ENCODE results near the gene AKR1A1. TPM values are rescaled to one million over a fixed set of nuclear protein-coding genes. Genes with fewer than 3 reads are reported as not detected.

AKR1A1 gene
- total and polyA plus RNA-seq, 12 donors = 38.0 to 91.8 (median 46.6) TPM

- H3K9me3 ChIP-seq = no peaks in the 10 kb centered on the region
- ATAC-seq (no peak), DNase-seq (no peak)
- peaks cover 0 to 13% (median 3%) of the 10 kb centered on the region in 9 donors for H3K4me1 ChIP-seq
- H3K36me3 ChIP-seq = peaks cover 0 to 93% (median 36%) of the 10 kb centered on the region in 9 donors
- no peaks in the 10 kb centered on the region for H3K27me3 ChIP-seq
- intact Hi-C loops (cut with DNase I) = no loop called here
- H3K27ac ChIP-seq = no peak overlapping the region
- WGBS, 2 donors = 80 to 84% methylated on average over 8 of the region's 8 CpGs
- H3K4me3 ChIP-seq = no peak overlapping the region
- no peak for TF ChIP-seq CTCF (IDR thresholded peaks at IDR 0.05)
Measured at GRCh38 chr1:45612941-45613579, 62.4 kb downstream of the AKR1A1 start.

GRCh38 chr1:45615885-45616284 is 65.3 kb downstream of the AKR1A1 start:
- Histone ChIP-seq H3K9me3 (no peaks in the 10 kb centered on the region), H3K4me1 (peaks cover 0 to 20% (median 6%) of the 10 kb centered on the region in 9 donors), H3K4me3 (no peak overlapping the region), H3K27ac (no peak overlapping the region), H3K36me3 (peaks cover 0 to 91% (median 35%) of the 10 kb centered on the region in 9 donors), H3K27me3 (no peaks in the 10 kb centered on the region)
- no peak for ATAC-seq
- WGBS, 2 donors = 91 to 94% methylated on average over 1 of the region's 1 CpG
- TF ChIP-seq CTCF (IDR thresholded peaks at IDR 0.05) = no peak
- intact Hi-C loops (cut with DNase I) = no loop called here
- no peak for DNase-seq

GRCh38 chr1:45617618-45618017 is 67.0 kb downstream of the AKR1A1 start:
- TF ChIP-seq CTCF (IDR thresholded peaks at IDR 0.05) = no peak
- intact Hi-C loops (cut with DNase I) = no loop called here
- Histone ChIP-seq H3K9me3 (no peaks in the 10 kb centered on the region), H3K27ac (no peak overlapping the region), H3K4me1 (peaks cover 6 to 37% (median 23%) of the 10 kb centered on the region in 9 donors), H3K27me3 (no peaks in the 10 kb centered on the region), H3K4me3 (no peak overlapping the region), H3K36me3 (peaks cover 0 to 91% (median 35%) of the 10 kb centered on the region in 9 donors)
- 61 to 66% methylated on average over 4 of the region's 4 CpGs for WGBS, 2 donors
- ATAC-seq (no peak), DNase-seq (no peak)

GRCh38 chr1:45619149-45619921 is 68.7 kb downstream of the AKR1A1 start:
- Histone ChIP-seq H3K27me3 (no peaks in the 10 kb centered on the region), H3K9me3 (no peaks in the 10 kb centered on the region), H3K4me3 (no peak overlapping the region), H3K36me3 (peaks cover 0 to 91% (median 35%) of the 10 kb centered on the region in 9 donors), H3K4me1 (peaks cover 6 to 46% (median 25%) of the 10 kb centered on the region in 9 donors), H3K27ac (peak overlapping the region in 9 of 10 donors; percentile 7 to 77 (median 46))
- TF ChIP-seq CTCF (IDR thresholded peaks at IDR 0.05) = no peak
- ATAC-seq = peak in 1 of 8 donors; percentile 51
- DNase-seq = no peak
- intact Hi-C loops (cut with DNase I) = no loop called here
- 63 to 64% methylated on average over 8 of the region's 8 CpGs for WGBS, 2 donors

Other genes starting within 250 kb of the AKR1A1 start
- under 1 TPM in 3 of 10 donors, not detected in 7; 0.17 to 0.45 (median 0.30) TPM for gene HPDL, start 223.9 kb upstream of the AKR1A1 start, total RNA-seq
- under 1 TPM; 0.37 to 0.62 TPM for gene HPDL, start 223.9 kb upstream of the AKR1A1 start, polyA plus RNA-seq
- gene TOE1, start 210.7 kb upstream of the AKR1A1 start, total RNA-seq = 1 to 10 TPM; 2.7 to 6.6 (median 4.1) TPM
- 1 to 10 TPM; 3.5 to 4.4 TPM for gene TOE1, start 210.7 kb upstream of the AKR1A1 start, polyA plus RNA-seq
- 10 to 100 TPM in 1 of 10 donors, 1 to 10 TPM in 9; 6.0 to 10.2 (median 8.9) TPM for gene MUTYH, start 210.4 kb upstream of the AKR1A1 start, total RNA-seq
- gene MUTYH, start 210.4 kb upstream of the AKR1A1 start, polyA plus RNA-seq = 10 to 100 TPM in 1 of 2 donors, 1 to 10 TPM in 1; 9.9 to 20.3 TPM
- 1 to 10 TPM in 8 of 10 donors, under 1 TPM in 2; 0.77 to 2.6 (median 1.3) TPM for gene TESK2, start 59.7 kb upstream of the AKR1A1 start, total RNA-seq
- gene TESK2, start 59.7 kb upstream of the AKR1A1 start, polyA plus RNA-seq = 1 to 10 TPM in 1 of 2 donors, under 1 TPM in 1; 0.95 to 1.2 TPM
- gene CCDC163, start 50.8 kb upstream of the AKR1A1 start, total RNA-seq = 1 to 10 TPM in 3 of 10 donors, under 1 TPM in 6, not detected in 1; 0.31 to 3.1 (median 0.59) TPM
- gene CCDC163, start 50.8 kb upstream of the AKR1A1 start, polyA plus RNA-seq = 1 to 10 TPM in 1 of 2 donors, under 1 TPM in 1; 0.37 to 1.9 TPM
- 10 to 100 TPM in 9 of 10 donors, 1 to 10 TPM in 1; 7.8 to 24.6 (median 18.9) TPM for gene MMACHC, start 50.5 kb upstream of the AKR1A1 start, total RNA-seq
- gene MMACHC, start 50.5 kb upstream of the AKR1A1 start, polyA plus RNA-seq = 10 to 100 TPM in 1 of 2 donors, 1 to 10 TPM in 1; 3.6 to 12.7 TPM
- 100 to 1,000 TPM; 212 to 421 (median 289) TPM for gene PRDX1, start 28.9 kb upstream of the AKR1A1 start, total RNA-seq
- gene PRDX1, start 28.9 kb upstream of the AKR1A1 start, polyA plus RNA-seq = 100 to 1,000 TPM; 377 to 610 TPM
- gene NASP, start 33.2 kb downstream of the AKR1A1 start, total RNA-seq = 10 to 100 TPM; 26.6 to 49.1 (median 30.3) TPM
- 100 to 1,000 TPM in 1 of 2 donors, 10 to 100 TPM in 1; 67.6 to 127 TPM for gene NASP, start 33.2 kb downstream of the AKR1A1 start, polyA plus RNA-seq
- gene CCDC17, start 73.2 kb downstream of the AKR1A1 start, total RNA-seq = 1 to 10 TPM in 5 of 10 donors, under 1 TPM in 5; 0.64 to 1.7 (median 1.0) TPM
- 1 to 10 TPM in 1 of 2 donors, under 1 TPM in 1; 0.62 to 5.0 TPM for gene CCDC17, start 73.2 kb downstream of the AKR1A1 start, polyA plus RNA-seq
- gene GPBP1L1, start 135.7 kb downstream of the AKR1A1 start, total RNA-seq = 10 to 100 TPM; 72.4 to 95.0 (median 84.0) TPM
- 10 to 100 TPM; 27.6 to 39.7 TPM for gene GPBP1L1, start 135.7 kb downstream of the AKR1A1 start, polyA plus RNA-seq
- gene TMEM69, start 137.4 kb downstream of the AKR1A1 start, total RNA-seq = 10 to 100 TPM; 22.8 to 31.0 (median 24.9) TPM
- 10 to 100 TPM; 12.9 to 21.6 TPM for gene TMEM69, start 137.4 kb downstream of the AKR1A1 start, polyA plus RNA-seq
- 10 to 100 TPM; 13.4 to 30.0 (median 22.0) TPM for gene IPP, start 199.8 kb downstream of the AKR1A1 start, total RNA-seq
- 1 to 10 TPM; 2.1 to 7.4 TPM for gene IPP, start 199.8 kb downstream of the AKR1A1 start, polyA plus RNA-seq

Data from heart right ventricle (tissue), 16 donors.